Breast epithelium (tissue), 3 donors: Measurements from ENCODE around the gene SPACA7.

Source experiments
- POLR2A ChIP-seq: fragments of 450-650 bp; IDR thresholded peaks from one replicate; pipeline ENCODE4 v1.6.1; 2016; ENCODE audit warnings: antibody characterized with exemption, mild to moderate bottlenecking, moderate library complexity
- TF ChIP-seq, protein P1 (sequence below), 3 donors: fragments of 450-650 bp; IDR thresholded peaks; one replicate each; pipeline ENCODE4 v1.5.1; 2016 to 2017; ENCODE audit warnings: antibody characterized with exemption in 3 of 3, mild to moderate bottlenecking in 3 of 3, moderate library complexity in 3 of 3

GRCh38 chr13:112462408-112462807 lies 86.3 kb downstream of the SPACA7 start:
- TF ChIP-seq, protein P1, sequence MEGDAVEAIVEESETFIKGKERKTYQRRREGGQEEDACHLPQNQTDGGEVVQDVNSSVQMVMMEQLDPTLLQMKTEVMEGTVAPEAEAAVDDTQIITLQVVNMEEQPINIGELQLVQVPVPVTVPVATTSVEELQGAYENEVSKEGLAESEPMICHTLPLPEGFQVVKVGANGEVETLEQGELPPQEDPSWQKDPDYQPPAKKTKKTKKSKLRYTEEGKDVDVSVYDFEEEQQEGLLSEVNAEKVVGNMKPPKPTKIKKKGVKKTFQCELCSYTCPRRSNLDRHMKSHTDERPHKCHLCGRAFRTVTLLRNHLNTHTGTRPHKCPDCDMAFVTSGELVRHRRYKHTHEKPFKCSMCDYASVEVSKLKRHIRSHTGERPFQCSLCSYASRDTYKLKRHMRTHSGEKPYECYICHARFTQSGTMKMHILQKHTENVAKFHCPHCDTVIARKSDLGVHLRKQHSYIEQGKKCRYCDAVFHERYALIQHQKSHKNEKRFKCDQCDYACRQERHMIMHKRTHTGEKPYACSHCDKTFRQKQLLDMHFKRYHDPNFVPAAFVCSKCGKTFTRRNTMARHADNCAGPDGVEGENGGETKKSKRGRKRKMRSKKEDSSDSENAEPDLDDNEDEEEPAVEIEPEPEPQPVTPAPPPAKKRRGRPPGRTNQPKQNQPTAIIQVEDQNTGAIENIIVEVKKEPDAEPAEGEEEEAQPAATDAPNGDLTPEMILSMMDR (IDR thresholded peaks at IDR 0.05), result no peak
- no peak for TF ChIP-seq POLR2A
